NCI-H187 (cell line): ENCODE measurements around the gene LAMA2.

ENCODE experiments used
- DNase-seq, 2 experiments: peaks; one replicate each; lab custom pipeline; 2025; lab: John Stamatoyannopoulos, UW

The LAMA2 gene

GRCh38 chr6:129269891-129270290 lies 387.0 kb downstream of the LAMA2 start:
- no peak for DNase-seq

GRCh38 chr6:129270450-129270849 lies 387.5 kb downstream of the LAMA2 start:
- DNase-seq = no peak

- no peak for DNase-seq
Observed at GRCh38 chr6:129273161-129273560, 390.2 kb downstream of the LAMA2 start.

GRCh38 chr6:129276461-129276860 lies 393.5 kb downstream of the LAMA2 start:
- DNase-seq = no peak

GRCh38 chr6:129276986-129277385 lies 394.0 kb downstream of the LAMA2 start:
- DNase-seq = no peak

- no peak for DNase-seq
Observed at GRCh38 chr6:129279343-129280292, 396.7 kb downstream of the LAMA2 start.

GRCh38 chr6:129280293-129280644 lies 397.3 kb downstream of the LAMA2 start:
- DNase-seq = no peak

GRCh38 chr6:129280749-129281148 lies 397.8 kb downstream of the LAMA2 start:
- DNase-seq = no peak

GRCh38 chr6:129281168-129281796 lies 398.3 kb downstream of the LAMA2 start:
- DNase-seq = no peak

GRCh38 chr6:129282019-129282418 lies 399.1 kb downstream of the LAMA2 start:
- no peak for DNase-seq

- no peak for DNase-seq
Observed at GRCh38 chr6:129284225-129284624, 401.3 kb downstream of the LAMA2 start.

GRCh38 chr6:129287231-129288177 lies 404.6 kb downstream of the LAMA2 start:
- no peak for DNase-seq

- no peak for DNase-seq
Observed at GRCh38 chr6:129289442-129289841, 406.5 kb downstream of the LAMA2 start.

GRCh38 chr6:129292836-129293235 lies 409.9 kb downstream of the LAMA2 start:
- DNase-seq = no peak

- DNase-seq = no peak
Observed at GRCh38 chr6:129297592-129297991, 414.7 kb downstream of the LAMA2 start.

- no peak for DNase-seq
Observed at GRCh38 chr6:129302671-129303070, 419.7 kb downstream of the LAMA2 start.

GRCh38 chr6:129306826-129307225 lies 423.9 kb downstream of the LAMA2 start:
- no peak for DNase-seq

- no peak for DNase-seq
Observed at GRCh38 chr6:129307845-129308244, 424.9 kb downstream of the LAMA2 start.

GRCh38 chr6:129309154-129309553 lies 426.2 kb downstream of the LAMA2 start:
- no peak for DNase-seq

GRCh38 chr6:129312880-129313279 lies 429.9 kb downstream of the LAMA2 start:
- DNase-seq = no peak

- DNase-seq = no peak
Observed at GRCh38 chr6:129314575-129314974, 431.6 kb downstream of the LAMA2 start.
